Trophoblast cell (in vitro differentiated cells and primary cell): ENCODE results near the gene CRIM1.

Experiments
- DNase-seq, 2 donors: peaks; one replicate each; pipeline ENCODE4 v3.0.0-alpha.2; 2016
- H2AFZ ChIP-seq: 2 replicates; pipeline ENCODE4 v1.6.1; 2013; ENCODE audit warnings: low read length, moderate library complexity, mild to moderate bottlenecking; ENCODE audit not compliant: insufficient read depth, poor library complexity
- H2AK5ac ChIP-seq: 2 replicates; pipeline ENCODE4 v1.6.1; 2013; ENCODE audit warnings: mild to moderate bottlenecking, low read length
- H2BK120ac ChIP-seq: 2 replicates; pipeline ENCODE4 v1.6.1; 2013; ENCODE audit warnings: low read length, mild to moderate bottlenecking, moderate library complexity; ENCODE audit not compliant: insufficient read depth, poor library complexity
- H2BK12ac ChIP-seq: 2 replicates; pipeline ENCODE4 v1.6.1; 2013; ENCODE audit warnings: mild to moderate bottlenecking, low read length, moderate library complexity
- H2BK5ac ChIP-seq: 2 replicates; pipeline ENCODE4 v1.6.1; 2013; ENCODE audit warnings: low read length, low read depth, moderate library complexity, mild to moderate bottlenecking; ENCODE audit not compliant: poor library complexity
- H3K14ac ChIP-seq: 2 replicates; pipeline ENCODE4 v1.6.1; 2013; ENCODE audit warnings: mild to moderate bottlenecking, low read length
- H3K18ac ChIP-seq: 2 replicates; pipeline ENCODE4 v1.6.1; 2013; ENCODE audit warnings: mild to moderate bottlenecking, low read length
- H3K23ac ChIP-seq: 2 replicates; pipeline ENCODE4 v1.6.1; 2013; ENCODE audit warnings: low read length
- H3K27ac ChIP-seq: 2 replicates; pipeline ENCODE4 v1.5.1; 2013; ENCODE audit warnings: low read depth, mild to moderate bottlenecking, inconsistent platforms, low read length, moderate library complexity
- H3K27me3 ChIP-seq: 2 replicates; pipeline ENCODE4 v1.6.1; 2013; ENCODE audit warnings: inconsistent platforms, mild to moderate bottlenecking, low read length, moderate library complexity; ENCODE audit not compliant: insufficient read depth
- H3K36me3 ChIP-seq, 2 experiments: 1 replicate in 1 of 2; 2 replicates in 1 of 2; pipeline ENCODE4 v1.6.1; 2013; ENCODE audit warnings: low read length in 2 of 2, mild to moderate bottlenecking in 2 of 2, moderate library complexity in 1 of 2; ENCODE audit not compliant: insufficient read depth in 2 of 2, control insufficient read depth in 1 of 2
- H3K4ac ChIP-seq: 2 replicates; pipeline ENCODE4 v1.6.1; 2013; ENCODE audit warnings: low read depth, mild to moderate bottlenecking, low read length, moderate library complexity
- H3K4me1 ChIP-seq, 2 experiments: 1 replicate in 1 of 2; 2 replicates in 1 of 2; pipeline ENCODE4 v1.6.1; 2013; ENCODE audit warnings: low read length in 2 of 2, mild to moderate bottlenecking in 2 of 2, moderate library complexity in 1 of 2; ENCODE audit not compliant: insufficient read depth in 2 of 2, control insufficient read depth in 1 of 2
- H3K4me2 ChIP-seq: 2 replicates; pipeline ENCODE4 v1.6.1; 2013; ENCODE audit warnings: inconsistent platforms, mild to moderate bottlenecking, low read length, moderate library complexity
- H3K4me3 ChIP-seq: 2 replicates; pipeline ENCODE4 v1.5.1; 2013; ENCODE audit warnings: mild to moderate bottlenecking, low read depth, low read length, inconsistent platforms
- H3K79me1 ChIP-seq: one replicate; pipeline ENCODE4 v1.6.1; 2013; ENCODE audit warnings: low read length
- H3K79me2 ChIP-seq: 2 replicates; pipeline ENCODE4 v1.6.1; 2013; ENCODE audit warnings: low read length, mild to moderate bottlenecking; ENCODE audit not compliant: control insufficient read depth, insufficient read depth, poor library complexity
- H3K9ac ChIP-seq: 2 replicates; pipeline ENCODE4 v1.6.1; 2013; ENCODE audit warnings: mild to moderate bottlenecking, low read length
- H3K9me3 ChIP-seq: 2 replicates; pipeline ENCODE4 v1.6.1; 2013; ENCODE audit warnings: low read depth, mild to moderate bottlenecking, control low read depth, inconsistent platforms, low read length; ENCODE audit not compliant: insufficient read depth
- H4K12ac ChIP-seq: 2 replicates; pipeline ENCODE4 v1.6.1; 2013; ENCODE audit warnings: low read depth, mild to moderate bottlenecking, low read length, moderate library complexity
- H4K8ac ChIP-seq: 2 replicates; pipeline ENCODE4 v1.6.1; 2013; ENCODE audit warnings: low read depth, mild to moderate bottlenecking, low read length, moderate library complexity
- H4K91ac ChIP-seq: one replicate; pipeline ENCODE4 v1.6.1; 2013; ENCODE audit warnings: low read depth, mild to moderate bottlenecking, low read length, moderate library complexity
- WGBS: extraction: QIAGEN DNeasy Blood & Tissue Kit; methylation state at CpG from one replicate; pipeline ENCODE4 v1.1.7; 2013; ENCODE audit warnings: missing lambda C conversion rate; ENCODE audit not compliant: insufficient read length, insufficient coverage; ENCODE audit errors: extremely low coverage; 5-methylcytosine and 5-hydroxymethylcytosine counted together

The CRIM1 gene

DNA sequence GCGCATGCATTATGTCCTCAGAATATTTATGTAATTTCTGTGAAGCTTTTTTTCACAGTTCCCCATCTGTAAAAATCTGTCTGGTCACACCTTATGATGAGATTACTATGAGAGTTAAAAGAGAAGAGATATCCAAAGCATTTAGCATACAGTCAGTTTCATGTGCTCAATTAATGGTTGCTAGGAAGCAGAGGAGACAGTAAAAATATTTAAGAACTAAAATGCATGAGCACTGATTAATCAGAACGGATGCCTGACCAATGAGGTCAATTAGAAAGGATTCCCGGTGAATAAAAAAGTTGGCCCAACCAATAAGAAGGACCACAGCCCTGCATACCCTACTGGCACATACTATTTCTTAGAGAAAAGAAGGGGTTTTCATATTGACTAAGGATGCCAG lies 12.0 kb upstream of the CRIM1 start:
- WGBS, result no CpG with 5 or more reads among the region's 3 CpGs
- no peak overlapping the region for H3K14ac ChIP-seq

DNA sequence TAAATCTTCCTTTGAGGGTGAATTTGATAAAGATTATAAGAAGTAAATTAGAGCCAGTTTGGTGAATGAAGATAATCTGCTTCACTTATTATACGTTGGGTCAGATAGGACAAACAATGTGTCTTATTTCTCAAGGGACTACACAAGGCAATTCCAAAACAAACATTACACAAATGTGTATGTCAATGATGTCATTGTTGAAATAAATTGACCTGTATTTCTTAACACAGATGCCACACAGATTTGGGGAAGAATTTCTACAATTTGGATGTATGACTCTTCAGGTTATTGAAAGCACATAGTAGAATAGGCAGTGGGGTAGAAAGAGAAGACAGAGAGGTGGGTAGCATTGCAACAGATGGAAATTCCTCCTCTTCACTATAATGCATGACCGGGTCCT lies 6.9 kb upstream of the CRIM1 start:
- no peaks in the 10 kb centered on the region for H3K27me3 ChIP-seq
- no peak overlapping the region for H3K4ac ChIP-seq
- no peak overlapping the region for H2AK5ac ChIP-seq
- H3K9me3 ChIP-seq, result no peaks in the 10 kb centered on the region
- no peak overlapping the region for H3K18ac ChIP-seq
- no peak overlapping the region for H4K12ac ChIP-seq
- no peaks in the 10 kb centered on the region for H3K4me1 ChIP-seq
- no peaks in the 10 kb centered on the region for H3K36me3 ChIP-seq
- no peak overlapping the region for H4K91ac ChIP-seq
- H3K4me2 ChIP-seq, result no peak overlapping the region
- H3K79me2 ChIP-seq, result no peaks in the 10 kb centered on the region
- WGBS, result no CpG with 5 or more reads among the region's 2 CpGs
- H3K9ac ChIP-seq, result no peak overlapping the region
- no peak overlapping the region for H2AFZ ChIP-seq
- no peak overlapping the region for H2BK12ac ChIP-seq
- no peak overlapping the region for H3K27ac ChIP-seq
- H3K14ac ChIP-seq, result no peak overlapping the region
- no peak overlapping the region for H2BK5ac ChIP-seq
- H4K8ac ChIP-seq, result no peak overlapping the region
- no peak overlapping the region for H2BK120ac ChIP-seq
- no peaks in the 10 kb centered on the region for H3K79me1 ChIP-seq
- peak in 1 of 2 donors; percentile 86 for DNase-seq
- H3K23ac ChIP-seq, result no peak overlapping the region
- no peak overlapping the region for H3K4me3 ChIP-seq

More for the DNA sequence above, 12.0 kb upstream of the CRIM1 start:
- Histone ChIP-seq H3K36me3 (no peaks in the 10 kb centered on the region), H4K91ac (no peak overlapping the region), H3K9me3 (no peaks in the 10 kb centered on the region), H3K4me3 (no peak overlapping the region), H3K79me2 (no peaks in the 10 kb centered on the region), H3K4me1 (no peaks in the 10 kb centered on the region), H3K27me3 (no peaks in the 10 kb centered on the region), H3K79me1 (peaks cover 3% of the 10 kb centered on the region), H3K4me2 (no peak overlapping the region), H4K12ac (no peak overlapping the region), H2AK5ac (no peak overlapping the region), H3K27ac (no peak overlapping the region), H3K23ac (no peak overlapping the region), H2BK120ac (peak overlapping the region; percentile 66), H3K9ac (no peak overlapping the region), H2AFZ (no peak overlapping the region), H3K18ac (no peak overlapping the region), H2BK5ac (no peak overlapping the region), H3K4ac (no peak overlapping the region), H2BK12ac (no peak overlapping the region), H4K8ac (no peak overlapping the region)
- DNase-seq, result peak in 1 of 2 donors; percentile 82

GRCh38 chr2:36351291-36351690 lies 4.3 kb upstream of the CRIM1 start:
- no peak overlapping the region for H3K4ac ChIP-seq
- peaks cover 11% of the 10 kb centered on the region for H3K79me1 ChIP-seq
- H3K4me1 ChIP-seq, result peaks cover 2 to 5% of the 10 kb centered on the region in 2 experiments
- DNase-seq, result no peak
- no CpG with 5 or more reads among the region's 2 CpGs for WGBS
- H2BK12ac ChIP-seq, result no peak overlapping the region
- no peak overlapping the region for H2BK120ac ChIP-seq
- H3K9me3 ChIP-seq, result no peaks in the 10 kb centered on the region
- no peak overlapping the region for H3K23ac ChIP-seq
- H2AFZ ChIP-seq, result no peak overlapping the region
- H3K18ac ChIP-seq, result no peak overlapping the region
- no peak overlapping the region for H4K91ac ChIP-seq
- no peak overlapping the region for H3K27ac ChIP-seq
- H3K9ac ChIP-seq, result no peak overlapping the region
- H3K79me2 ChIP-seq, result peaks cover 10% of the 10 kb centered on the region
- no peaks in the 10 kb centered on the region for H3K36me3 ChIP-seq
- no peak overlapping the region for H3K4me3 ChIP-seq
- no peak overlapping the region for H3K14ac ChIP-seq
- H4K12ac ChIP-seq, result no peak overlapping the region
- H2BK5ac ChIP-seq, result no peak overlapping the region
- H4K8ac ChIP-seq, result no peak overlapping the region
- no peak overlapping the region for H2AK5ac ChIP-seq
- H3K27me3 ChIP-seq, result no peaks in the 10 kb centered on the region
- no peak overlapping the region for H3K4me2 ChIP-seq

- Histone ChIP-seq H3K23ac (no peak overlapping the region), H3K4me3 (no peak overlapping the region), H4K91ac (no peak overlapping the region), H3K18ac (no peak overlapping the region), H2AFZ (no peak overlapping the region), H3K9ac (no peak overlapping the region), H2BK5ac (no peak overlapping the region), H3K36me3 (no peaks in the 10 kb centered on the region), H3K27me3 (no peaks in the 10 kb centered on the region), H3K14ac (no peak overlapping the region), H3K27ac (no peak overlapping the region), H3K4me2 (no peak overlapping the region), H4K12ac (no peak overlapping the region), H2BK12ac (no peak overlapping the region), H2BK120ac (no peak overlapping the region), H3K79me2 (peaks cover 16% of the 10 kb centered on the region), H3K9me3 (no peaks in the 10 kb centered on the region), H3K79me1 (peaks cover 15% of the 10 kb centered on the region), H4K8ac (no peak overlapping the region), H3K4ac (no peak overlapping the region), H3K4me1 (peaks cover 2 to 5% of the 10 kb centered on the region in 2 experiments), H2AK5ac (no peak overlapping the region)
- no CpG with 5 or more reads among the region's 10 CpGs for WGBS
- peak; percentile 91 to 97 for DNase-seq
These were observed 3.7 kb upstream of the CRIM1 start for GRCh38 chr2:36351736-36352349.
